Measurements from ENCODE around the gene ZNF268.

Gene ZNF268

GRCh38 chr12:133181238-133181959 is at the start of gene ZNF268:
TSS of gene ZNF268 (plus strand) at chr12:133181495. CDS start at chr12:133181998, 503 bp downstream.
- peak; percentile 98 for DNase-seq

GRCh38 chr12:133135747-133136146 is 45.5 kb upstream of the ZNF268 start:
- peak; percentile 4 for DNase-seq

GRCh38 chr12:133145981-133146380 is 35.3 kb upstream of the ZNF268 start:
- DNase-seq = no peak

GRCh38 chr12:133156125-133156690 is 25.1 kb upstream of the ZNF268 start:
- DNase-seq = peak; percentile 1

- no peak for DNase-seq
Measured at GRCh38 chr12:133165776-133166175, 15.5 kb upstream of the ZNF268 start.

- no peak for DNase-seq
Measured at GRCh38 chr12:133172491-133172890, 8.8 kb upstream of the ZNF268 start.

- DNase-seq = no peak
Measured at GRCh38 chr12:133174901-133175300, 6.4 kb upstream of the ZNF268 start.

- no peak for DNase-seq
Measured at GRCh38 chr12:133180669-133181068, 626 bp upstream of the ZNF268 start.

- DNase-seq = no peak
Measured at GRCh38 chr12:133190176-133190575, 8.9 kb downstream of the ZNF268 start.

GRCh38 chr12:133192847-133193246 is 11.6 kb downstream of the ZNF268 start:
- DNase-seq = no peak

- no peak for DNase-seq
Measured at GRCh38 chr12:133201888-133202287, 20.6 kb downstream of the ZNF268 start.

GRCh38 chr12:133202493-133203343 is 21.4 kb downstream of the ZNF268 start:
- DNase-seq = peak; percentile 11

- DNase-seq = peak; percentile 38
Measured at GRCh38 chr12:133203344-133204263, 22.3 kb downstream of the ZNF268 start.

GRCh38 chr12:133204264-133204603 is 22.9 kb downstream of the ZNF268 start:
- no peak for DNase-seq

- no peak for DNase-seq
Measured at GRCh38 chr12:133206390-133206789, 25.1 kb downstream of the ZNF268 start.

- no peak for DNase-seq
Measured at GRCh38 chr12:133215724-133216123, 34.4 kb downstream of the ZNF268 start.

- no peak for DNase-seq
Measured at GRCh38 chr12:133217219-133217618, 35.9 kb downstream of the ZNF268 start.

GRCh38 chr12:133220521-133220920 is 39.2 kb downstream of the ZNF268 start:
- no peak for DNase-seq

GRCh38 chr12:133221241-133221640 is 39.9 kb downstream of the ZNF268 start:
- no peak for DNase-seq

GRCh38 chr12:133222211-133222610 is 40.9 kb downstream of the ZNF268 start:
- DNase-seq = no peak

- no peak for DNase-seq
Measured at GRCh38 chr12:133225527-133225926, 44.2 kb downstream of the ZNF268 start.

GRCh38 chr12:133226690-133227089 is 45.4 kb downstream of the ZNF268 start:
- no peak for DNase-seq

Data from hematopoietic multipotent progenitor cell treated with erythropoietin and hydrocortisone succinate and interleukin-3 and kit ligand, for 6 days (in vitro differentiated cells).